K562 (cell line): Measurements from ENCODE around the gene RNF212B. TPM values are rescaled to one million over a fixed set of nuclear protein-coding genes. Genes with fewer than 3 reads are reported as not detected.

Experiments
- ATAC-seq: fragments of 200-7000 bp; cut with Tn5 transposase; 3 replicates; pipeline ENCODE4 v1.9.1; 2020; ENCODE audit warnings: moderate library complexity
- BruUV-seq: library from RNA; stranded (reverse); fragments of 400-500 nt; replicated peaks from 2 replicates; lab custom pipeline; 2021; lab: Mats Ljungman, UMichigan
- CTCF ChIA-PET: fragments of 300-600 bp; formaldehyde crosslinking; extraction: SDS; loops from one replicate; lab custom pipeline; 2021; ENCODE audit warnings: low intra/inter-chr PET ratio; lab: Yijun Ruan, JAX
- POLR2A ChIA-PET: fragments of 300-600, 350-650 bp; sonication (Branson Sonifier 250); formaldehyde crosslinking; extraction: SDS; loops from one replicate; lab custom pipeline; 2021; ENCODE audit warnings: antibody characterized with exemption, inconsistent platforms; lab: Yijun Ruan, JAX
- DNase-seq, 4 experiments: peaks; one replicate each; pipeline versions ENCODE4 v3.0.0 to v3.0.0-alpha.2; 2011 to 2018; ENCODE audit warnings: low spot score in 3 of 4, mixed read lengths in 3 of 4; ENCODE audit errors: extremely low read depth in 1 of 4
- FAIRE-seq: peaks from 2 replicates; lab custom pipeline; 2011; peaks lifted over from hg19 to GRCh38; lab: Jason Lieb, UNC
- H2AFZ ChIP-seq: 2 replicates; pipeline ENCODE4 v1.6.0; 2011; ENCODE audit warnings: low read depth, low read length, control low read depth, inconsistent platforms
- H3K27ac ChIP-seq: fragments of 200-600 bp; 3 replicates; pipeline ENCODE4 v1.8.0; 2011; ENCODE audit warnings: low read depth, mild to moderate bottlenecking, control low read depth, inconsistent platforms, low read length, moderate library complexity, mixed read lengths; ENCODE audit errors: extremely low read depth
- H3K27me3 ChIP-seq, 2 experiments: fragments of 300-600 bp in 1 of 2; 2 replicates in 1 of 2; 3 replicates in 1 of 2; pipeline versions ENCODE4 v1.6.0 to v1.8.0; 2011; ENCODE audit warnings: inconsistent platforms in 2 of 2, low read length in 2 of 2, mild to moderate bottlenecking in 1 of 2, mixed read lengths in 1 of 2, moderate library complexity in 1 of 2; ENCODE audit not compliant: control insufficient read depth in 2 of 2, insufficient read depth in 2 of 2
- H3K36me3 ChIP-seq: fragments of 300-600 bp; 3 replicates; pipeline ENCODE4 v1.8.0; 2011; ENCODE audit warnings: mild to moderate bottlenecking, low read length, inconsistent platforms; ENCODE audit not compliant: control insufficient read depth, insufficient read depth
- H3K4me1 ChIP-seq, 2 experiments: fragments of 200-600 bp in 1 of 2; replicated peaks in 1 of 2; 2 replicates in 1 of 2; 3 replicates in 1 of 2; pipeline versions ENCODE4 v1.5.1 to v1.8.0; 2011; ENCODE audit warnings: inconsistent platforms in 2 of 2, low read length in 2 of 2, mild to moderate bottlenecking in 1 of 2, mixed read lengths in 1 of 2, moderate library complexity in 1 of 2; ENCODE audit not compliant: control insufficient read depth in 2 of 2, insufficient read depth in 2 of 2
- H3K4me2 ChIP-seq: 2 replicates; pipeline ENCODE4 v1.6.1; 2011; ENCODE audit warnings: low read length, control low read depth, inconsistent platforms, mixed read lengths; ENCODE audit not compliant: insufficient read depth
- H3K4me3 ChIP-seq: fragments of 200-600 bp; sonication (generic), shearing (Covaris generic); 2 replicates; pipeline ENCODE4 v1.5.1; 2016; ENCODE audit warnings: control low read depth, inconsistent platforms
- H3K79me2 ChIP-seq: fragments of 200-600 bp; 3 replicates; pipeline ENCODE4 v1.8.0; 2011; ENCODE audit warnings: low read length, inconsistent platforms; ENCODE audit not compliant: control insufficient read depth, insufficient read depth
- H3K9ac ChIP-seq, 2 experiments: 2 replicates each; pipeline versions ENCODE4 v1.6.0 to v1.6.1; 2011; ENCODE audit warnings: low read depth in 2 of 2, low read length in 2 of 2, control low read depth in 1 of 2, inconsistent platforms in 1 of 2, mild to moderate bottlenecking in 1 of 2, mixed read lengths in 1 of 2; ENCODE audit not compliant: insufficient read depth in 1 of 2
- H3K9me1 ChIP-seq: one replicate; pipeline ENCODE4 v1.6.0; 2011; ENCODE audit warnings: inconsistent platforms, mild to moderate bottlenecking, low read length, moderate library complexity; ENCODE audit not compliant: control insufficient read depth, insufficient read depth
- H3K9me3 ChIP-seq: replicated peaks from 2 replicates; pipeline ENCODE4 v1.5.1; 2011; ENCODE audit warnings: low read depth, low read length, inconsistent platforms; ENCODE audit not compliant: control insufficient read depth, insufficient read depth
- H4K20me1 ChIP-seq: replicated peaks from 2 replicates; pipeline ENCODE4 v1.6.1; 2011; ENCODE audit warnings: low read length, inconsistent platforms, mixed read lengths; ENCODE audit not compliant: control insufficient read depth, insufficient read depth
- C11orf30 ChIP-seq: fragments of 450-650 bp; IDR thresholded peaks from 2 replicates; pipeline ENCODE4 v1.6.1; 2016; ENCODE audit warnings: low read depth, mild to moderate bottlenecking
- FOXA3 ChIP-seq, 2 experiments: fragments of 450-650 bp in 1 of 2; sonication (generic) in 1 of 2; formaldehyde crosslinking; IDR thresholded peaks in 1 of 2; conservative IDR thresholded peaks in 1 of 2; 2 replicates each; pipeline versions ENCODE4 v1.4.0 to v1.8.0; 2020 to 2022; ENCODE audit warnings: mild to moderate bottlenecking in 2 of 2, missing genetic modification reagents in 1 of 2
- JUNB ChIP-seq: fragments of 450-650 bp; formaldehyde crosslinking; conservative IDR thresholded peaks from 2 replicates; pipeline ENCODE4 v1.4.0; 2020; ENCODE audit warnings: mild to moderate bottlenecking
- MAFF ChIP-seq: IDR thresholded peaks from 2 replicates; pipeline ENCODE4 v1.6.1; 2012; ENCODE audit warnings: low read length, improper control_type of control experiment
- MBD2 ChIP-seq: sonication (generic); IDR thresholded peaks from 2 replicates; pipeline ENCODE4 v1.6.1; 2016; ENCODE audit warnings: low read depth, borderline replicate concordance
- SETDB1 ChIP-seq: IDR thresholded peaks from one replicate; pipeline ENCODE4 v1.6.1; 2012; ENCODE audit warnings: low read length, control low read depth, inconsistent platforms
- ZNF316 ChIP-seq: fragments of 450-650 bp; IDR thresholded peaks from 2 replicates; pipeline ENCODE4 v1.6.1; 2016
- WGBS: fragments of 100-300 bp; shearing (Covaris generic); methylation state at CpG from one replicate; pipeline ENCODE4 v1.1.6; 2016; ENCODE audit warnings: low coverage, mixed read lengths; ENCODE audit not compliant: insufficient coverage; ENCODE audit errors: missing lambda C conversion rate; 5-methylcytosine and 5-hydroxymethylcytosine counted together
- in situ Hi-C: fragments of 300-500 bp; cut with MboI; formaldehyde crosslinking; loops from 4 replicates; pipeline ENCODE4 v1.15.0; 2018; ENCODE audit warnings: inconsistent platforms, mixed read lengths
- intact Hi-C: fragments of 100-400 bp; cut with micrococcal nuclease; formaldehyde crosslinking; loops from 2 replicates; pipeline ENCODE4 v1.14.2; 2022
- polyA plus RNA-seq, 8 experiments: library from polyadenylated mRNA; depleted of rRNA in 4 of 8; stranded (reverse) in 5 of 8; unstranded in 3 of 8; fragments of >200 nt; fragmentation: Nextera tagmentation in 2 of 8; fragmentation: Illumina TruSeq in 1 of 8; extraction: Ambion mirVana in 2 of 8; extraction: Trizol in 1 of 8; gene quantifications; 2 replicates each; pipeline versions ENCODE4 v1.2.1 to v1.2.3, GENCODE V29; 2011 to 2014; ENCODE audit warnings: inconsistent platforms in 1 of 8, missing spikeins in 1 of 8
- total RNA-seq, 7 experiments: library from RNA; depleted of rRNA in 6 of 7; stranded (reverse); fragments of >200 nt in 6 of 7; fragmentation: Illumina TruSeq in 2 of 7; extraction: Trizol in 2 of 7; gene quantifications; 2 replicates each; pipeline versions ENCODE4 v1.2.1 to v1.2.3, GENCODE V29; 2011 to 2021; ENCODE audit warnings: low replicate concordance in 1 of 7
- TF ChIP-seq, protein P1 (sequence below): fragments of 250-450 bp; sonication (Bioruptor Pico); IDR thresholded peaks from 2 replicates; pipeline ENCODE4 v1.5.0; 2021; ENCODE audit warnings: mild to moderate bottlenecking, moderate library complexity

RNF212B gene
- total and polyA plus RNA-seq, 9 of the 15 experiments (the other 6 are each of a cell fraction or from before 2014, with no cell fraction given): 0.15 to 0.43 (median 0.27) TPM; not detected in 3

DNA sequence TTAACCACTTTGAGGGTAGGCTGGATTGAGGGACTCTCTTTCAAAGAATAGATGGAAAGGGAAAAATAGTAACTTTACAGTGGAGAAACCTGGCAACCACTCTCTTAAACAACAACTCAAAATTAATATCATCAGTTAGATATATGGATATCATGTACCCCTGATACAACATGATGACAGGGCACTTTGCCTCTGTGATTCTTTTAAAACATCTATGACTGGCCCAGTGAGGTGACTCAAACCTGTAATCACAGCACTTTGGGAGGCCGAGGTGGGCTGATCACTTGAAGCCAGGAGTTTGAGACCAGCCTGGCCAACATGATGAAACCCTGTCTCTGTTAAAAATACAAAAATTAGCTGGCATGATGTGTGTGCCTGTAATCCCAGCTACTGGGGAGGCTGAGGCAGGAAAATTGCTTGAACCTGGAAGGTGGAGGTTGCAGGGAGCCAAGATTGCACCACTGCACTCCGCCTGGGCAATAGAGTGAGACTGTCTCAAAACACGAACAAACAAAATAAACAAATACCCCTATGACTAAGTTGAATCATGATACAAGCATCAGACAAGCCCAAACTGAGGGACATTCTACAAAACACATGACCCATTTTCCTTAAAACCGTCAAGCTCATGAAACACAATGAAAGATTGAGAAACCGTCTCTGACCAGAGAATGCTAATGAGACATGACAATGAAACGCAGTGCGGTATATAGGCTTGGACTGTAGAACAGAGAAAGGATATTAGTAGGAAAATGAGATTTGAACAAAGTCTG lies 27.9 kb upstream of the RNF212B start:
- Histone ChIP-seq H3K4me3 (no peak overlapping the region), H3K79me2 (no peaks in the 10 kb centered on the region), H3K9me3 (0 out of 2 replicates have a peak, but pooled peaks cover under 1% of the 10 kb centered on the region), H2AFZ (peak overlapping the region; percentile 53), H3K9ac (no peak overlapping the region), H3K4me2 (no peak overlapping the region), H3K9me1 (no peaks in the 10 kb centered on the region), H3K4me1 (peaks cover 0 to 6% of the 10 kb centered on the region in 2 experiments; a peak in 2 of 5 replicates), H3K36me3 (no peaks in the 10 kb centered on the region), H3K27ac (no peak overlapping the region), H3K27me3 (no peaks in the 10 kb centered on the region), H4K20me1 (no peaks in the 10 kb centered on the region)
- POLR2A ChIA-PET: interaction anchor here (0.6 kb wide), 1 partner anchor 72 kb away, joined by 3 read pairs; no protein-coding TSS in a partner anchor
- CTCF ChIA-PET: no interaction called here
- no peak for DNase-seq
- FAIRE-seq: no peak
- TF ChIP-seq, protein P1, sequence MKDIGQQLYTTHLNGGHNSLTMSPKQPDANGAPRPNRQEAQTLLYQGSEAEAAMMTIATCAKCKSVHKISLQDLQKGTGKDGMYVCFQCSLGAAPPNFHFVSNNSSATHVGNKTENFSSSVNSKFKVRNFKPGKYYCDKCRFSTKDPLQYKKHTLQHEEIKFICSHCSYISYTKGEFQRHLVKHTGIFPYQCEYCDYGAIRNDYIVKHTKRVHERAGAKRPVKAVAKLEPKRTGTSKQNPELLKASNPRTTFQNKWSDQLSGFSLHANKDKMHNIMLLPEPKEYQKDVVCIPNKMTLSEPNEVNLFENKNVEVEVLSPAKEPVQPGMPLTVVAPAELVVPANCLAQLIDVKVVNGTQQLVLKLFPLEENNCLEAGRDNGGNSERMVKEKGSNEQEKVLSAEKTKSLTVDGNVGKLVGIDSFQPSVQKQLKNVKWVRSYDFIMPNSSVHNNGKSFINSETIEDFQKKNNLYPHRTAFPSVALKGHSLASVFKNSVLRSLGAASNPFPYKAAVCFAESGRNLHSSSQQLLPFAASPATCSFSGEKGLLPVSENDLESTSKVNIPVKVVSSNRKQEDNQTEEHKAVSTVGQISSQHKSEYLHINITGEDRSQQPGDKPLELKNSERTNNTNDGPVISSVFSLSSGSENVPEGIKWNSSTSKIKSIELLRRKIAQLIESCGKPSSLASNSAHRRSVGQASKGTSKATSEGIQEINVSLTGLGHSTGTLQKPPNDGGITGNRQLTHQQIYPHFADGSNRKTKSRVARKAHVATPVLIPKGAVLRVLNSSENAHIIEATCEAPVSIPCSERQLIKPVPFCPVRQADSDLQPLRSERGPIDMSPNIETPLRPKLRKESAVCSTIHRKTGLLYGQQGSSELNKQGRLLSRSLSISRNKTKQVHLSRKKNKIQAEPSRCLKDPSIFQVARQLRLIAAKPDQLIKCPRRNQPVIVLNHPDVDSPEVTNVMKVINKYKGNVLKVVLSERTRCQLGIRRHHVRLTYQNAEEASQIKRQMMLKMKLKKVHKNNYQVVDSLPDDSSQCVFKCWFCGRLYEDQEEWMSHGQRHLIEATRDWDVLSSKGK (CRISPR knock-in tag): no peak
- TF ChIP-seq MAFF (no peak), C11orf30 (0 out of 2 replicates have a peak, but pooled peaks have one; percentile 12), SETDB1 (no peak), FOXA3 (CRISPR knock-in tag; conservative IDR thresholded peaks at IDR 0.05 in 1 of 2, IDR thresholded peaks at IDR 0.05 in 1 of 2) (no peak), MBD2 (no peak), JUNB (CRISPR knock-in tag) (no peak), ZNF316 (peak; percentile 56)
- in situ Hi-C loops (no loop called here), intact Hi-C loops (no loop called here)
- no peak for ATAC-seq
- no TSS peak for BruUV-seq
- WGBS: 59% methylated on average over 7 of the region's 7 CpGs
